GM19043 (cell line): ENCODE measurements around the gene NUP153.

Source experiments
- ATAC-seq: cut with Tn5 transposase; IDR thresholded peaks from one replicate; pipeline ENCODE4 v1.9.1; 2021; ENCODE audit warnings: low read depth; ENCODE audit not compliant: unreplicated experiment

Gene NUP153

DNA sequence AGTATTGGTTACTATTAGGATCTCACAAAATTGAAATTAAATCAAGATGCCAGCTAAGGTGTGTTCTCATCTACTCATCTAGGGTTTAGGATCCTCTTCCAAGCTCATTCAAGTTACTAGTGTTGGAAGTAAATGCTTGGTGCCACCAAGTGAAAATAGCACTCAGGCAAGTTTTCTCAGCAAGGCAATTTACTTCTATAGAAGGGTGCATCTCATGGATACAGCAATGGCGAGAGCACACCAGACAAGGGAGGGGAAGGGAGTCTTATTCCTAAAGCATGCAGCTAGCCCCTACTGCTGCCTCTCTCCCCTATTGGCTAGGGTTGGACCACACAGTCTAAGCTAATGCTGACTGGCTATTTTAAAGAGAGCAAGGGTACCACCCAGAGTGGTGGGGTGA, 129.7 kb downstream of the NUP153 start:
- no peak for ATAC-seq

DNA sequence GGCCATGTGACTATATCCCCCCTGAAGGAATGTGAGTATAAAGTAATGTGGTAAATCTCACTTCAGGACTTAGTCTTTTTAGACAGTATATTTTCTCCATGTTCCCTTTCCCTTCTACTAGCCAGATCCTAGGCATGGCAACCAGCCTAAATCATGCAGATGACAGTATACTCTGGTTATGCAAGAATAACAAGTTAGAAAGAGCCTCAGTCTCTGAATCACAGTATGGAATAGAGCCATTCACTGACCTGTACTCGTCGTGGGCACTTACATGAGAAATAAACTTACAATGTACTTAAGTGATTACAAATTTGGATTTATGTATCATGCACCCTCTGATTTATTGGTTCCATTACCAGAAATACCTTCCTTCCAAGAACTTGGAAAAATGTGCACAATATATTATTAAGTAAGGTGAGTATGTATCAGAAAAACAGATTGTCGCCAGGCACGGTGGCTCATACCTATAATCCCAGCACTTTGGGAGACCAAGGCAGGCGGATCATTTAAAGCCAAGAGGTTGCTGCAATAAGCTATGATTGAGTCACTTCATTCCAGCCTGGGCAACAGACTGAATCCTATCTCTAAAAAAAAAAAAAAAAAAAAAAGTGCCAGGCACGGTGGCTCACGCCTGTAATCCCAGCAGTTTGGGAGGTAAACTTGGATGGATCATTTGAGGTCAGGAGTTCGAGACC, 131.7 kb downstream of the NUP153 start:
- ATAC-seq: no peak

DNA sequence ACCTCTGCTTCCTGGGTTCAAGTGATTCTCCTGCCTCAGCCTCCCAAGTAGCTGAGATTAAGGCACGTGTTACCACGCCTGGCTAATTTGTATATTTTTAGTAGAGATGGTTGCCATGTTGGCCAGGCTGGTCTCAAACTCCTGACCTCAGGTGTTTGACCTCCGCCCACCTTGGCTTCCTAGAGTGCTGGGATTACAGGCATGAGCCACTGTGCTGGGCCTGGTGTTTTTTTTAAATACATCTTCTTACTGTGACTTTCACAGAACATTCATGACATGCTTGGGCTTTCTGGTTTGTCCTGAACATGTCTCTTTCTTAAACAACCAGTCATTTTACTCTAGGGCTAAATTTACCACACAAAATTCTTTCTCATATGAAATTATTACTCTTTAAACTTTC, 141.3 kb downstream of the NUP153 start:
- no peak for ATAC-seq
